Muscle of arm (tissue), 12 donors: ENCODE measurements around the gene PGLYRP3. TPM values are rescaled to one million over a fixed set of nuclear protein-coding genes. Genes with fewer than 3 reads are reported as not detected.
A peak's percentile ranks its signal among the peaks of the same experiment; 100 is the strongest.

Experiments used
- DNase-seq: peaks from one replicate; pipeline ENCODE4 v3.0.0-alpha.2; 2013
- polyA plus RNA-seq, 12 donors: library from polyadenylated mRNA; unstranded; fragments of 120-200 nt; gene quantifications; one replicate each; pipeline ENCODE4 v1.2.1, GENCODE V29; 2013; ENCODE audit not compliant: insufficient read length in 12 of 12

PGLYRP3 gene
- polyA plus RNA-seq, 12 donors = 0.90 to 2.2 (median 0.94) TPM; not detected in 9

- no peak for DNase-seq
Observed at GRCh38 chr1:153260585-153261280, 52.0 kb downstream of the PGLYRP3 start.

GRCh38 chr1:153259387-153259786 lies 53.4 kb downstream of the PGLYRP3 start, which contains the start of gene LORICRIN:
Gene LORICRIN (plus strand): TSS chr1:153259687. CDS start chr1:153260950, 1,263 bp downstream.
- DNase-seq = no peak

DNA sequence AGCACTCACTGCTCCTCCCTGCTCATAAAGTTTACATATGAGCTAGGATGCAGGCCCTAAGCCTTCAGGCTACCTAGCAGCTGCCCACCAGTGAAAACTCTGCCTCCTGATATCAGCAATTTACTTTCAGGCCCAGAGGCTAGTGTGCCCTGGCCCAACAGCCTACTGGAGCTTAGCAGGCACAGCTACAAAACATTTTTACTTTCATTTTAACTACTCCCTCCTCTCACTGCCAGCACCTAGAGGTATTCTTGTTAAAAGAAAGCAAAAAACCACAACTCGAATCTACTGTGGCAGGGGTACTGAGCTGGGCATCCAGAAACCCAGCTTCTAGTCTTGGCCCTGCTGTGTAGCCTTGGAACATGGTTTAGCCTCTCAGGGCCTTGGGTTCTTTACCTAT lies 59.1 kb downstream of the PGLYRP3 start:
- DNase-seq = no peak

DNA sequence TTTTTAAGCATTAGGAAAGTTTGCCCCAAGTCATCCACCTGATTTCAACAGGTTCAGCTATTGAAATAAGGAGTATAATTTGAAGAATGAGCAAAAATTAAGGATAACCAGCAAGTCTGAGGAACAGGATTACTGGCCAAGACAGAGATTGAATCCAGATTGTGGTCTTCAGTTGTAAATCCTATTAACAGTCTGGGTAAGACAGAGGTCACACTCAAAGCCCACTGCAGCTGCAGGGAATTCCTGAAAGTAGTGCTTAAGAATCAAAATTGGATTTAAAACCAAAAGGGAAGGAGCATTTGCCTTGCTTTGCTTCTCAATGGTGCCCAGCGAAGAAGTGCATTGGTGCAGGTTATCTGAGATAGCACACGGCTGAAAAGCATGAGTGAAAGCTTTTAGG lies 59.7 kb downstream of the PGLYRP3 start:
- no peak for DNase-seq

DNA sequence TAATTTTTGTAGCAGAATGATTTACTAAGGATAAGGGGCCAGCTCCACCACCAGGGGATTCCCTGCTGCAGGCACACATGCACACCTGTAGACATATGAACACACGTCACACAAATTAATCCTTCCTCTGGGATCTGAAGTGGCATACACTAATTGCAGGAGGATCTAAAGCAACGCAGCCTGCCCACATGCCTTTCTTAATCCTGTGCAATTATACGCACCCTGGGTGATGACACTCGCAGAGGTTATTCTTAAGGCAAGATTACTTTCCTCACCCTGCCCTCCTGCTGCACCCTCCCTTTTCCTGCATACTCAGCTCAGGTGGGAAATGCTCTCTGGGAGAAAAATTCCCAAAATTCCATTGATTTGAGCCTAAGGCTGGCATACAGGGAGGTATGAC lies 60.8 kb downstream of the PGLYRP3 start:
- no peak for DNase-seq

GRCh38 chr1:153251562-153251961 lies 61.2 kb downstream of the PGLYRP3 start:
- DNase-seq = no peak

DNA sequence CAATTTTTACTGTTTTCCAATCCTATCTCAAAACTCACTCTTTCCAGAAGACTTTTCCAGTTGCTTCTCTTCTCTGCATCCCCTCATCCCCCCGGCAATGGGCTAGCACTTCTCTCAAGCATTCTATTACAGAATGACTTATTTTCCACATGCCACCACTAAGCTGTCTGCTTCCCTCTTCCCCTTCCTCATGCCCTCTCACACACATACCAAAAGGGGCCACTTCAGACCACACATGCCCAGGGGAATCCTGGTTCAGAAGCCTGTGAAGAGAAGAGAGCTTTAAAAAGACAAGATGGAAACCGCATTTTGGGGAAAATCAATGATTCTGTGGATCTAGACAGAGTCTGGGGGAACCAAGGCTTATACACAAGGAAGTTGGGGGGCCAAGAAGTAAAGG lies 61.7 kb downstream of the PGLYRP3 start:
- DNase-seq = no peak

DNA sequence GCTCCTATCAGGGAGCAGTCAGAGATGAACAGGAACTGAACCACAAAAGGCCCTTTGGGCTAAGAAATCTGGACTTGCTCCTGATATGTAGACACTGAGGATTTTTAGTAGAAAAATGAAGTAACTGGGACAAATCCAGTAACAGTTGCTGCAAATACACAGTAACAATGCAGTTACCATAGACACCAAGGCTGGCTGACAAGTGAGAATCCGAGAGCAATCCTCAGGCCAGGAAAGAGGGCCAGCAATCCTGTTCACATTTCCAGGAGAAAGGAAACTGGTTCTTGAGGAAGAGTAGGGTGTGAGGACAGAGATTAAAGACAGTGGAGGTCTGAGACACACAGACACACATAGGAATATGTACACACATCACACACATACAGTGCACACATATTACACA lies 62.6 kb downstream of the PGLYRP3 start:
- peak; percentile 73 for DNase-seq

GRCh38 chr1:153248176-153248879 lies 64.4 kb downstream of the PGLYRP3 start:
- no peak for DNase-seq

Other genes with a start within 250 kb of the PGLYRP3 start
- gene SPRR2B, start 241.3 kb downstream of the PGLYRP3 start, polyA plus RNA-seq = under 1 TPM in 1 of 12 donors, not detected in 11; 0.34 TPM
- not detected for gene SPRR2E, start 218.4 kb downstream of the PGLYRP3 start, polyA plus RNA-seq
- under 1 TPM in 2 of 12 donors, not detected in 10; 0.32 to 0.36 TPM for gene SPRR2F, start 199.4 kb downstream of the PGLYRP3 start, polyA plus RNA-seq
- not detected for gene SPRR2G, start 162.1 kb downstream of the PGLYRP3 start, polyA plus RNA-seq
- not detected for gene LELP1, start 109.5 kb downstream of the PGLYRP3 start, polyA plus RNA-seq
- gene PRR9, start 95.4 kb downstream of the PGLYRP3 start, polyA plus RNA-seq = not detected
- gene LORICRIN, start 53.3 kb downstream of the PGLYRP3 start, polyA plus RNA-seq = not detected
- 1 to 10 TPM in 3 of 12 donors, not detected in 9; 1.9 to 5.6 (median 1.9) TPM for gene PGLYRP4, start 35.9 kb upstream of the PGLYRP3 start, polyA plus RNA-seq
- gene S100A9, start 44.9 kb upstream of the PGLYRP3 start, polyA plus RNA-seq = 100 to 1,000 TPM in 1 of 12 donors, 10 to 100 TPM in 10, not detected in 1; 10.3 to 200 (median 21.0) TPM
- gene S100A12, start 62.7 kb upstream of the PGLYRP3 start, polyA plus RNA-seq = 10 to 100 TPM in 1 of 12 donors, 1 to 10 TPM in 5, under 1 TPM in 4, not detected in 2; 0.53 to 14.5 (median 1.2) TPM
- 10 to 100 TPM in 6 of 12 donors, 1 to 10 TPM in 4, not detected in 2; 6.5 to 52.7 (median 11.1) TPM for gene S100A8, start 78.1 kb upstream of the PGLYRP3 start, polyA plus RNA-seq
- gene S100A7A, start 103.6 kb upstream of the PGLYRP3 start, polyA plus RNA-seq = not detected
- gene S100A7, start 147.7 kb upstream of the PGLYRP3 start, polyA plus RNA-seq = not detected
- 100 to 1,000 TPM in 11 of 12 donors, not detected in 1; 152 to 697 (median 212) TPM for gene S100A6, start 223.0 kb upstream of the PGLYRP3 start, polyA plus RNA-seq
- under 1 TPM in 4 of 12 donors, not detected in 8; 0.22 to 0.45 (median 0.37) TPM for gene S100A5, start 228.0 kb upstream of the PGLYRP3 start, polyA plus RNA-seq
- gene S100A4, start 232.9 kb upstream of the PGLYRP3 start, polyA plus RNA-seq = 100 to 1,000 TPM in 11 of 12 donors, not detected in 1; 113 to 274 (median 192) TPM
- 1 to 10 TPM in 5 of 12 donors, under 1 TPM in 5, not detected in 2; 0.35 to 3.5 (median 1.00) TPM for gene S100A3, start 236.3 kb upstream of the PGLYRP3 start, polyA plus RNA-seq